UCSD-AML1 (cell line): ENCODE results near the gene DCHS1.

ENCODE experiments used
- DNase-seq: peaks from one replicate; lab custom pipeline; 2025; ENCODE audit not compliant: unreplicated experiment; lab: John Stamatoyannopoulos, UW

DCHS1 gene

DNA sequence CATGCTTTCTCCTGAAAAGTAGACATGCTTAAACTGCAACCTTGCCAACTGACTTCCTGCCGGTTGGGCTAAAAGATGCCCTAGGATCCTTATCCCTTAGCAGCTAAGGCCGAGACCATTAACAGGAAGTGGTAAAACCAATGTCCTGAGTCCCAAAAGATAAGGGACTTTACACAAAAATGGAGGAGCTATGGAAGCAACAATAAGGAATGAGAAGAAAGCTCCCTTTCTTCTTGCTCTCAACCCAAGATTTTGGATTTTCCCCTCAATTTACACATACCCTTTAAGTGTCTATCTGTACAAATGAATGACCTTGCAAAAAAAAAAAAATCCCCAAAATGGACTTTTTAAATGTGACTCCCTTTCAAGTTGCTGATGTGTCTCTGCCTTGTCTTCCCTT is 16.4 kb upstream of the DCHS1 start:
- no peak for DNase-seq

DNA sequence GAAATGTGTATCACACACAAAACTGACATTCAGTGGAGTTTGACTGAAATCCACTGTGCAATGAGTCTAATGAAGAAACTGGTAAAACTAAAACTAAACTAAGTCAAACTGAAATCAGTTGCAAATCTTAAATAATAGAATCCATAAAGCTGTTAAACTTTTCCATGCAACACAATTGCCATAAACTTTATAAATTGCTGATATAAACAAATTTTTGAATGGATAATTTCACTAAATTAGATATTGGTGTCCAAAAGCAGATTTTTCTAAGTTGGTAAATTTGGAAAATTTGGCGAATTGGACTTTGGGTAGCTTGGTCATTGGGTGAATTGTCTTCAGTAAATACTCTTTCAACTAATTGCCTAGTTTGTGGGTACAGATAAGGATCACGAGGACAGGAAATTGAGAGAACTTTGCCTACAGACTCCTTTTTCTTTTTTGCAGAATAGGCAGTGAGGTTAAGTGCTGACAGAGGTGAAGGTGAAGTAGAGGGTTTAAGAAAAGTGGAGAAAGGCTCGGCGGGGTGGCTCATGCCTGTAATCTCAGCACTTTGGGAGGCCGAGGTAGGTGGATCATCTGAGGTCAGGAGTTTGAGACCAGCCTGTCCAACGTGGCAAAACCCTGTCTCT is 14.7 kb upstream of the DCHS1 start:
- DNase-seq: no peak

DNA sequence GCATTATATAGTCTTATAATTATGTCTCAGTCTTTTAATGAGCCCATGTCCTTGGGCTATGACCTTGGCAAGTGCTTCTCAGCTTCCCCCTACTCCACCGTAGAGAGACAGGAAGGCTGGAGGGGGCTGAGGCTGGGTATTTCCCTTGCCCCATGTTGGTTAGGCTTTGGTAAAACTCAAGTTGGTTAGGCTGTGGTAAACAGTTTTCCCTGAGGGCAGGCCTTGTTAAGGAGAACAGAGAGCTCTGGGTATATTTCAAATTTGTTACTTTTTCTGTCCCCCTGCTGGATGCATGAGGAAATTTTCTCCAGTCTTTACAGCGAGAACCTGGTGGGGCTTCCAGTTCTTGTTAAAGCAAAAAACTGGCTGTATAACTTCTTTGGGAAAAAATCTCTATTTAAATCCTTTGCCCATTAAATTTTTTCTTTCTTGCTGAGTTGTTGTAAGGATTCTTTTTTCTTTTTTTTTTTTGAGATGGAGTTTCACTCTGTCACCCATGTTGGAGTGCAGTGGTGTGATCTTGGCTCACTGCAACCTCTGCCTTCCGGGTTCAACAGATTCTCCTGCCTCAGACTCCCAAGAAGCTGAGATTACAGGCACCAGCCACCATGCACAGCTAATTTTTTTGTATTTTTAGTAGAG is 12.2 kb upstream of the DCHS1 start:
- DNase-seq: no peak

DNA sequence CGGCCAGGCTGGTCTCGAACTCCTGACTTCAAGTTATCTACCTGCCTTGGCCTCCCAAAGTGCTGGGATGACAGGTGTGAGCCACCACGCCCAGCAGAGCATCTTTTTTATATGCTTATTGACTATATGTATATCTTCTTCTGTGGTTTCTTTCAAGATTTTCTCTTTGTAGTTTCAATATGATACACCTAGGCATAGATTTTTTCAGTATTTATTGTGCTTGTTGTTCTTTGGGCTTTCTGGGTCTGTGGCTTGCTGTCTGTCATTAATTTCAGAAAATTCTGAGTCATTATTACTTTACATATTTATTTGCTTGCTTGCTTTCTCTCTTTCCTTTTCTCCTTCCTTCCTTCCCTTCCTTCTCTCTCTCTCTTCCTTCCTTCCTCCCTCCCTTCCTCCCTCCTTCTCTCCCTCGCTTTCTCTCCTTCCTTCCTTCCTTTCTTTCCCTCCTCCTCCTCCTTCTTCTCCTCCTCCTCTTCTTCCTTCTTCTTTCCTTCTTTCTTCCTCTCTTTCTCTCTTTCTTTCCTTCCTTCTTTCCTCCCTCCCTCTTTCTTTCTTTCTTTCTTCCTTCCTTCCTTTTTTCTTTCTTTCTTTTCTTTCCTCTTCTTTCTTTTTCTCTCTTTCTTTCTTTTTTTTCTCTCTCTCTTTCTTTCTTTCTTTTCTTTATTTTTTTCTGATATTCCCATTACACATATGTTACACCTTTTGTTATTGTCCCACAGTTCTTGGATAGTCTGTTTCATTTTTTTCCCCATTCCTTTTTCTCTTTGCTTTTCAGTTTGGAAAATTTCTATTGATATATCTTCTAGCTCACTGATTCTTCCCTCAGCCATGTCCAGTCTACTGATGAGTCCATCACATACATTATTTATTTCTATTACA is 10.9 kb upstream of the DCHS1 start:
- no peak for DNase-seq

DNA sequence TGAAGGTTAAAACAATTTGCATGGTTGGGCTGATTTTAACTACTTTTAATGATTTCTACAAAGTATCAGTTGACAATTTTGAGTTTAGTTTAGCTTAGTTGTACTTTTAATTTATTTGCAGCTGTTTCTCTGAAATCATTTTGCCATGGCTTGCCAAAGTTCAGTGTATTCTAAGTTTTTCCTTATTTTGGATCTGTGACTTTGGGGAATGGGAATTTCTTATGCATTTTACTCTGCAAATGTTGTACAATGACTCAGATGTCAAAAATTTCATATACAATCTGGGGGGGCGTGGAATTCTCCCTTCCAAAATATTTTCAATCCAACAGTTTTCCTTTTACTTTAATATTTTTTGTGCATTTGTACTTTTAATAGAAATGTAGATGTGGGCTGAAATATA is 8.9 kb upstream of the DCHS1 start:
- DNase-seq: no peak

DNA sequence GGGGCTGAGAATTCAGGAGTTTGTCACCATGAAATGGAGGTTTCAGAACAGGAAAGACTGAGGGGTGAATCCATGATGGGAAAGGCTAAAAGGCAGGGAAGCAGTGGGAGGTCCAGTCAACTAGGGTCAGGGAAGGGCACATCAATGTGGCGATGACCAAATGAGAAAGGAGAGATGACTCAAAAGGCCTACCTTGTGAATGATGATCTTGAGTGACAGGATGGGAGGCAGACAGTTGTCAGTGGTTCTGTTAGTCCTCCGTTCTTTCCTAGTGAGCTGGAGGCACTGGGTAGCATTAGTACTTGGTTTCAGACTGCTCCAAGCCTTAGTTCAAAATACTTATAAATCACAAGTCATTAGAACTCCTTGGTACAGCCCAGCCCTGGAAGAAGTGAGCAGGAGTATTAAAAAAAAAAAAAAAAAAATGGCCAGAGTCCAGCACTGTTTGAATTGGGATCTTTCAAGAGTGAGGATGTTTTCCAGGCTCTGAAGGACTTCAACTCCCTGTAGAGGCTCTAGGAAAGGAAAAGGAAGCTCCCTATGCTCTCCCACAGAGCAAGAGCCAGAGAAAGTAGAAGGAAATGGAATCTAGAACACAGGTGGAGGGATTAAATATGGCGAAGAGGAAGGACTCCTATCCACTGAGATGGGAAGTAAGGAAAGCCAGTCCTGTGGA is 8.3 kb upstream of the DCHS1 start:
- DNase-seq: no peak

DNA sequence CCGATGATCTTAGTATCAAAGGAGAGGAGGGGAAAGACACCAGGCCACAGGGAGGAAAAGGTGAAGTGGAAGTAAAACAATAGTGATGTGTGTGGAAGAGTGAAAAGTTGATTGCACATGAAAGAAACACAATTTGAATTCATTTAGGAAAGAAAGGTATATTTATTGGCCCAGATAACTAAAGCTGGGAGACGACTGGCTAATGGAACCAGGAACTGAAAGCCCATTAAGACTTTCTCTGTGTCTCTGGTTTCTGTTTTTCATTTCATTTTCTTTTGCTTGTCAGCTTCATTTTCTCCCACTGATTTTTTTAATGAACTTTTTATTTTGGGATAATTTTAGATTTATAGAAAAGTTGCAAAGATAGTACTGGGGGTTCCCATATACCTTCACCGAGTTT is 5.1 kb upstream of the DCHS1 start:
- DNase-seq: no peak

DNA sequence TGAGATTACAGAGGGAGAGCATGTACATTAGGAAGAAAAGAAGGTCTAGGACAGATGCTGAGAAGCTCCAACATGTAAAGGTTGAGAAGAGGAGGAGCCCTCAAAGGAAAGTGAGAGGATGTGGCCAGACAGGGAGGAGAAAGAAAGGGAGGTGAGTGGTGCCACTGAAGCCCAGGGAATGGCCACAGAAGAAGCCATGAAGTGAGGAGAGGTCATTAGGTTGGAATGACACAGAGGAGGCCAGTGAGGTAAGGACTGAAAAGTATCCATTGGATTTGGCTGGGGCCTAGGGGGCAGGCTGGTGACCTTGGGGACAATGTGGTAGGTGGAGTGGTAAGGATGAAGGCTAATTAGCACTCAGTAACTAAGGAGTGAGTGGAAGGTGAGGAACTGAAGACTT is 3.0 kb upstream of the DCHS1 start:
- no peak for DNase-seq

DNA sequence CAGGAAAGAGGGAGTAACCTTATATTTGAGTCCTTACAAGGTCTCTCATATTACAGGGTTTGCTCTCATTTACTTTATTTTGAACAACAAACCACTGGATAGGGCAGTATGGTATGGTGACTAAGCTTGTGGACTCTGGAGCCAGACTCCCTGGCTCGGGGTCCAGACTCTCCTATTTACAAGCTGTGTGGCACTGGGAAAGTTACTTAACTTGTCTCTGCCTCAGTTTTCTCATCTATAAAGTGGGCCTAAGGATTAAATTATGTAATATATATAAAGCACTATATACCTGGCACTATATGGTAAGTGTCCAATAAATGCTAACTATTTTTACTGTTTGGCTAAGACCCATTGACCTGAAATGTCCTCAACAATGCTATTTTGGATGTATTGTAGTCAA is 1.7 kb upstream of the DCHS1 start:
- DNase-seq: no peak

DNA sequence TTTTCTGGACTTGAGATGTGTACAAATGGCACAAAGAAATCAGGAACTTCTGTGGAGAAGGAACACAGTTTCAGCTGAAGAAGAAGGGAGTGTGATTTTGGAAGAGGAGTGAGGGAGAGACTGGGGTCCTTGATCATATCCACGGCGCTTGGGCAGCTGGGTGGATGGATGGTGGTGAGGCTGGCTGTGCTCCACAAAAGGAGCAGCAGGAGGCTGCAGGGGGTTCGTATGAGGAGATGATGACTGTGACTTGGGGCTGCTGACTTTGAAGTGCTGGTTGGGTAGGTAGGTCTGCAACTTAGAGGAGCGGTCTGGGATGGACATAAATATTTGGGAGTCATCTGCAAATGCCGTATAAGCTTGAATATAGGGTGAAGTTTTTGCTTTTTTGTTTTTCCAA is 1.3 kb upstream of the DCHS1 start:
- DNase-seq: no peak

DNA sequence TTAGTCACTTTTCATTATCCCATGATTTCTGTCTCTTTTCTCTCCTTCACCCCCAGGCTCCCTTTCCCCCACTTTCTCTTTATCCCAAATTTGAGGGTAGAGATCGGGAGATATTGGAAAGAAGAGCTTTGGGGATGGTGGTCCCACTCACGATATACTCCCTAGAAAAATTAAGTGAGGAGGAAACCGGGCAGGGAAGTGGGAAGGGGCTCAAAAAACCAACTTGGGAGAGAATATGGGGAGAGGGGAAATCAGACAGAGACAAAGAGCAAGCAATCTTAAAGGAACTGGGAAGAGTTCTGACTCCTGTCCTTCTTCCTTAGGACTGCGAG is 941 bp upstream of the DCHS1 start:
- no peak for DNase-seq

DNA sequence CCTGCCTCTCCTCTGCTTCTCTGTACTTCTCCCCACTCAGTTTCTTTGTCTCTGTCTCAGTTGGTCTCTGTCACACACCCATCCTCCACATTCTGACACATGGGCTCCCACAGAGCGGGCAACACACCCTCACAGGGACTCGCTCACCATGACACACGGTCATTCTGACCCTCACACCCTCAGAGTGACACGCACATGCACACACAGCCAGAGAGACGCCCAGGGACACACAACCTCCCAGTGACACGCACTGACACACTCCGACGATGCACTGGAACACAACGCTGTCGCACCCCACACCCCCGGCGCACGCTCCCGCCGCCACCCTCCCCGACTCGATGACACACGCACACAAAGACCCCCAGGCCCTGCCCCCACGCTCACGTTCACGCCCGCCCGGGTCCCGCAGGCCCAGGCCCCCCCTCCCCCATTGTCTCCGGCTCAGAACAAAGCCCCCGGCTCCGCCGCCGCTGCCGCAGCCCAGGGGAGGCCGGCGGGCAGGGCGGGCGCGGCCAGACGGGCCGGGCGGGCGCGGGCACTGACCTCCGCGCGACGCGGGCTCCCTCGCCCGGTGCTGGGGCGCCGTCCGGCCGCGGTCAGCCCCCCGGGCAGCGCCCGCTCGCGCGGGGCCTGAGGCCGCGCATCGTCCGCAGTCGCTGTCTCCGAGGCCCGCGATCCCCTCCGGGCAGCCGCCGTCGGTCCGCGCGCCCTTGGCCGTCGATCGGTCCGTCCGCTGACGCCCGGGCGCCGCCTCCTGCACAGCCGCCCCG is 404 bp downstream of the DCHS1 start:
- DNase-seq: no peak

DNA sequence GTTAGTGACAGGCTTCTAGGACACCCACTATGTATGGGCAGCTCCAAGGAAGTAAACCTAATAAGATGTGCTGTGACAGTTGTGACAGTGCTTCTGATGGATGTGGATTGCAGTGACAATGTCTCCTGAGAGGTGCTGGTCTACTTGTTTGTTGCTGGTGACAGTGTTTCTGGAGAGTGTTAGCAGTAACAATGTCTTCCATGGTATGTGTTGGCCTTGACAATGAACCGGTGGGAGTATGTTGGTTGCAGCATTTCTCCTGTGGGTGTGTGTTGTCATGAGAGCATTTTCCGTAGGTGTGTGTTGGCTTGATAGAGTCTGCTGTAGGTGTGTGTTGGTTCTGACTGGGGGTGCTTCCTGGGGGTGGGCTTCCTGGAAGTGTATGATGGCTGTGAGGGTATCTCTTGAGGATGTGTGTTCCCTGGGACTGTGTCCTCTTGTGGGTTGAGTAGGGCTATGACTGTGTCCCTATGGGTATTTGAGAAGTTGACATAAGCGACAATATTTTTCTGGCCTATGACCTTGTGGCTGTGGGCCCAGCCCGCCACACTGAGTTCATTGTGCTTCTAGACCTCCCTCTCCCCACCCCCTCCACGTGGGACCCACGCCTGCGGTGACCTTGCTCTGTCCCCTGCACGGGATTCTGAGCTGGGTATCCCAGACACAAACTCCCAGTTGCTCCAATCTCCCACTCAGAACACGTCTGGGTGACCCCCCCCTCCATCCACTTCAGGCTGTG is 1.2 kb downstream of the DCHS1 start:
- DNase-seq: no peak

DNA sequence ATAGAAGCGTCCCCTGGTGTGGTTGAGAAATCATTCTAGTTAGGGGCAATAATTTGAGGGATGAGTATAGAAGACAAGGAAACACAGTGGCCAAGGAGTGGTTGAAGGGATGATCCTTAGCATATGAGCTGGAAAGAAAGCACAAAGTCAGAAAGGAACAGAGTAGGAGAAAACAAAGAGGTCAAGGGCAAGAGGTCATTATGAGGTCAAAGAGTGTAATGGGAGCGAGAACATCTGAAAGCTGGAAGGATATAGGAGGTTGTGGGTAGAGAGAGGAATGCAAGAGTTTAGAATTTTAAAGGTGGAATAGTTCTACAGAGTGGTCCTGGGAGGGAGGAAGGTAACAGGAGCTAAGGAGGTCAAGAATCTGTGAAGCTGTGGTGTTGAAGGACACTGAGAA is 2.0 kb downstream of the DCHS1 start:
- no peak for DNase-seq

DNA sequence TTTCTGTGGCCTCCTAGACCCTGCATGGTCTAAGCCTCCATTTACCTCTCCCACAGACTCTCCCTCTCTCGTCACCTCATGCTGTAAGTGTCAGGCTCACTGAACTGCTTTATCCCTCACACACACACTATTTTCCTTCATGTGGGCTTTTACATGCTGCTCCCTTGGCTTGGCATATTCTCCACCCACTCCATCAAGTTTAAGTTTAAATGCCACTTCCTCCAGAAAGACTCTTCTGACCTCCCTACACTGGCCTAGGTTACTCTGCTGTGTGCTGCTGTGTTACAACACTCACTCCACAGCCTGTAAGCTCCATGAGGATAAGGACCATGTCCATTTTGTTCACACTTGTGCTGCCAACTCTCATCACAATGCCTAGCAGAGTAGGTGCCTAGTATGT is 2.5 kb downstream of the DCHS1 start:
- no peak for DNase-seq

DNA sequence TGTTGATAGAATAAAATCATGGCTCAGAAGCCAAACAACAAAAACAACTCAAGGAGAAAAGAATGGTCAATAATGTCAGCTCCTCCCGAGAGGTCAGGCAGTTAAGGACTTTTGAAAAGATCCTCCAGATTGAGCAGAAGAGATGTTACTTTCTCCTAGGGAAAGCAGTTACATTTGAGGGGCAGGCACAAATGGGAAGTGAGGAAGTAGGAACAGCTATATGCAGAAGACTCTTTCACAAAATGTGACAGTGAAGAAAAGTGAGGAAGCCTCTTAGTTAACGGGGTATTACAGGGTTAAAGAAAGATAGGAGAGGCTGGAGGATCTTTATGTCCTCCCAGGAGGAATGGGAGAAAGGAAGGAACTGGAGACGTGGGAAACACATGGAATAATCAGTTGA is 3.4 kb downstream of the DCHS1 start:
- DNase-seq: no peak

DNA sequence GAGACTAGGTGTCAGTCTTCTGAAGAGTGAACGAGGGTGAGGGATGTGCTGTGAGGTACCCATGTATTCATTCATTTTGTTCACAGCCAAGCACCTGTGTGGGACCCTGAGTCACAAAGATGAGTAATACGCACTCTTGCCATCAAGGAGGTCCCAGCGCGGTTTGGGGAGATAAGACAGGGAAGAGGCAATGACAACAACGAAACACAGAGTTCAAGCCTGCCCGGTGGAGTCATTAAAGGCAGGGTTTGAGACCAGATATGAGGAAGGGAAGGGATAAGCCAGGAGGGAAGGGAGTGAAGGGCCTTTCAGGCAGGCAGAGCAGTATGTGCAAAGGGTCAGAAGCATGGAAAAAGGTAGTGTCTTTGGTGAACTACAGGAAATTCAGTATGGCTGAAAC is 4.6 kb downstream of the DCHS1 start:
- no peak for DNase-seq

DNA sequence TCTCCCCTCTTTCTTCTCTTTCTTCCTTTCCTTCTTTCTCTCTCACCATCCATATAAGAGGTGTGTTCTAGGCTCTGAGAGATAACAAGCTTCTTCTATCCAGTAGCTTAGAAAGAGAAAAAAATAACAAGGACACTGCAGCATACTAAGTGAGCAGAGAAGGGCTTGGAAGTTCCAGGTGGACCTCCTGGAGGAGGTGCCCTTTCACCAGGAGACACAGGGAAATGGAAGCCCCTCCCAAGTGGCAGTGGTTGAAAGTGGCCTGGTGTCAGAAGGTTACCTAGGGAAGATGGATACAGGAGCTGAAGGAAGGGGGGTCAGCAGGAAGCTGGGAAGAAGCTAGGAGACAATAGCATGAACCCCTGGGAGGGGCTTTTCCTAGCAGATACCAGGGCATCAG is 5.5 kb downstream of the DCHS1 start:
- no peak for DNase-seq

DNA sequence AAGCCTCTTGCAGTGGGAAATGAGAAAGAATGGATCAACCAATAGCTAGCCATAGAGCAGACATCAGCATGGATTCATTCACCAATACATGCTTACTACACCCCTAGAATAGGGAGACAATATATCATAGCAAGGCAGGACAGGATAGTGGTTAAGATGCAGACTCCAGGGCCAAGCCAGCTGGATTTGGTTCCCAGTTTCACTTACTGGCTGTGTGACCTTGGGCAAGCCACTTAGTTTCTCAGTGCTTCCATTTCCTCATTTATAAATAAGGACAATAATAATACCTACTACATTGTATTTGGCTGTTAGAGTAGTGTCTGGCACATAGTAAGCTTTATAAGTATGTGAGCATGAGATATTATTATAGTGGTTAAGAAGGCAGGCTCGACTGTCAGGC is 7.1 kb downstream of the DCHS1 start:
- DNase-seq: no peak

DNA sequence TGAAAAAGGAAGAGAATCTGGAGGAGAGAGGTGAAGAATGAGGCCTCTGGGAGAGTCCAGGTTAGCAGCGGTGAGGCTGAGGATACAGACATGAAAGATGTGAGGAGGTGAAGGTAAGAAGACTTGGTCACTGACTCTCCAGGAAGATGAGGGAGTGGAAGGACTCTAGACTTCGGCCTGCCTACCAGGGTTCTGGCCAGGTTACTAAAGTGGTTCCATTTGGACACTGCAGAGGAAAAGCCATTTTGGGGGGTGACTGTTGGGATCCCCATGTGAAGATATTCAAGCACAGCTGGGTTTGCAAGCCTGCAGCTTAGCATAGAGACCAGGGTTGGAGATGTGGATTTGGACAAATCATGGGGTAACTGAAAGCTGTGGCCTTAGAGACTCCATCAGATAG is 7.8 kb downstream of the DCHS1 start:
- no peak for DNase-seq
